Stimulated activated naive CD8-positive, alpha-beta T cell treated with anti-CD3 and anti-CD28 coated beads, Interleukin-15, Interleukin-2, amounts not matched to agents 100 ng/mL and 50 ng/mL, for 24 hours (primary cell): ENCODE measurements around the gene TMEM147.

ENCODE experiments used
- H3K27ac Mint-ChIP-seq: one replicate; pipeline ENCODE4 v1.8.0; 2021; ENCODE audit warnings: mild to moderate bottlenecking, mixed read lengths
- H3K27me3 Mint-ChIP-seq: one replicate; pipeline ENCODE4 v1.8.0; 2021; ENCODE audit warnings: mixed read lengths
- H3K36me3 Mint-ChIP-seq: one replicate; pipeline ENCODE4 v1.8.0; 2021; ENCODE audit warnings: low read depth, mixed read lengths
- H3K4me1 Mint-ChIP-seq: one replicate; pipeline ENCODE4 v1.8.0; 2021; ENCODE audit warnings: low read depth, mixed read lengths
- H3K4me3 Mint-ChIP-seq: one replicate; pipeline ENCODE4 v1.8.0; 2021; ENCODE audit warnings: mild to moderate bottlenecking, mixed read lengths
- H3K9me3 Mint-ChIP-seq: one replicate; pipeline ENCODE4 v1.8.0; 2021; ENCODE audit warnings: mixed read lengths

The TMEM147 gene

DNA sequence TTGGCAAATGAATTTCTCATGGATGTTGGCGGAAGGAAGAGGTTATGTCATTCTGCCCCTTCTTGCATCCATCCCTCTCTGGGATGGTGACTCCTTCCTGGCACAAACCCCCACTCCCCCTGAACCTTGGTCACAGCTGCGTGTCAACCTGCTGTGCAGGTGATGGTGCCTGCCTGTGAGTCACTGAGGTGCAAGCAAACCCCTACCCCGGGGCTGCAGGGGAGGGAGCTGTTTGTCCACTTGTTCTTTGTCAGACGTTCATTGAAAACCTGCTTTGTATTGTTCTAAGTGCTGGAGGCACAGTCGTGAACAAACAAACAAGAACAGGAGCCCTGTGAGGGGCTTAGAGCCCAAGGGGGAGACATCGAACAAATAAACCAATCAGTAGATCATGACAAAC is 14.1 kb upstream of the TMEM147 start:
- H3K4me1 Mint-ChIP-seq = peaks cover 19% of the 10 kb centered on the region
- no peaks in the 10 kb centered on the region for H3K36me3 Mint-ChIP-seq
- H3K27me3 Mint-ChIP-seq = peaks cover 25% of the 10 kb centered on the region
- no peak overlapping the region for H3K27ac Mint-ChIP-seq
- no peak overlapping the region for H3K4me3 Mint-ChIP-seq
- H3K9me3 Mint-ChIP-seq = no peaks in the 10 kb centered on the region

DNA sequence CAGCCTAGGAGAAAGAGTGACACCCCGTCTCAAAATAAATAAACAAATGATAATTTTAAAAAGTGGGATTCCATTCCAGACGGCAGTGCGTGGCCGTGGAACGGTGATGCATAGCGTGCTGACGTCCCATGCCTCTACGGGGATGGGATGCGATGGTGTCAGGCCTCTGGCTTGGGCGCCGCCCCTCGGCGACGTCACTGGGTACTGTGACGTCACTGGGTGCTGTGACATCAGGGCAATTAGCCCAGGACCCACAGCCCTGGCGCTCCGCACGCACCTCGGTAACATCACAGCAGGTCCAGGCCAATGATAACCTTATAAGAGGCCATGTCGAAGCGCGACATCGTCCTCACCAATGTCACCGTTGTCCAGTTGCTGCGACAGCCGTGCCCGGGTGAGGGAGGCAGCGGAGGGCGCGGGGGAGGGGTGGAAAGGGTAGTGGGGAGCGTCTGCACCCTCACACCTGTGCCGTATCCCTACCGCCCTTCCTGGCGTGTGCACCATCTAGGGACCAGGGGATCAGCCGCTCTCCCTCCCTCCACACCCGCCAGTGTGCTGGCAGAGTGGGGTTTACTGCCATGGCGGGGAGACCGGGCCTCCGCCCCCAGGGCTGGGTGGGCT is 12.1 kb upstream of the TMEM147 start, which contains the start of gene GAPDHS:
Gene GAPDHS, plus strand, starts transcription at position 256 of the 621 bp plus-strand sequence. Its CDS starts 72 bp downstream, at position 328.
- H3K9me3 Mint-ChIP-seq = no peaks in the 10 kb centered on the region
- peaks cover 19% of the 10 kb centered on the region for H3K4me1 Mint-ChIP-seq
- H3K36me3 Mint-ChIP-seq = no peaks in the 10 kb centered on the region
- H3K4me3 Mint-ChIP-seq = peak within 1 kb of the TSS; percentile 28
- H3K27me3 Mint-ChIP-seq = peaks cover 20% of the 10 kb centered on the region
- H3K27ac Mint-ChIP-seq = no peak within 1 kb of the TSS

DNA sequence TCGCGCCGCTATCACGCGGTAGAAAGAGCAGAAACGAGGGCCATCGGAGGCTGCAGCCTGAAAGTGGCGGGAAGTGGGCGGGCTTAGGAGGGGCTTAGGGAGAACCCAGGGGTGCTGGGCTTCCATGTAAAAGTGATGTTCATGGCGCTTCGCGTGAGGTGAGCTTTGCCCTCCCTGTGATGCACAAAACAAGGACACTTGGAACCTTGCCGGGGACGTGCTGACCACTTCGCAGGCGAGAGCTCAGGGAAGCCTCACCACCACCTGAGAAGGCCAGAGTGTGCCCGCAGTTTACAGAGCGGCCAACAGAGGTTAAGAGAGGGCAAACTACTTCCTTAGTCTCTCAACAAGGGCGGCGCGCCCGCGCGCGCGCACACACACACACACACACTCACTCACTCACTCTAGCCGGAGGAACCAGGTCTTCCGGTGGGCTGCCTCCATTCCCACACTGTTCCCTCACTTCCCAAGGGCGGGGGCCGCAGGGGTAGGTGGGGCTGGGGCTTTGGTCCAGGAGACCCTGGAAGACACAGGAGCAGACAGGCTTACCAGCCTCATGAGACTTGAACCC is 11.5 kb upstream of the TMEM147 start:
- H3K27me3 Mint-ChIP-seq = peaks cover 14% of the 10 kb centered on the region
- peaks cover 19% of the 10 kb centered on the region for H3K4me1 Mint-ChIP-seq
- H3K27ac Mint-ChIP-seq = no peak overlapping the region
- no peaks in the 10 kb centered on the region for H3K36me3 Mint-ChIP-seq
- H3K9me3 Mint-ChIP-seq = no peaks in the 10 kb centered on the region
- H3K4me3 Mint-ChIP-seq = peak overlapping the region; percentile 28

DNA sequence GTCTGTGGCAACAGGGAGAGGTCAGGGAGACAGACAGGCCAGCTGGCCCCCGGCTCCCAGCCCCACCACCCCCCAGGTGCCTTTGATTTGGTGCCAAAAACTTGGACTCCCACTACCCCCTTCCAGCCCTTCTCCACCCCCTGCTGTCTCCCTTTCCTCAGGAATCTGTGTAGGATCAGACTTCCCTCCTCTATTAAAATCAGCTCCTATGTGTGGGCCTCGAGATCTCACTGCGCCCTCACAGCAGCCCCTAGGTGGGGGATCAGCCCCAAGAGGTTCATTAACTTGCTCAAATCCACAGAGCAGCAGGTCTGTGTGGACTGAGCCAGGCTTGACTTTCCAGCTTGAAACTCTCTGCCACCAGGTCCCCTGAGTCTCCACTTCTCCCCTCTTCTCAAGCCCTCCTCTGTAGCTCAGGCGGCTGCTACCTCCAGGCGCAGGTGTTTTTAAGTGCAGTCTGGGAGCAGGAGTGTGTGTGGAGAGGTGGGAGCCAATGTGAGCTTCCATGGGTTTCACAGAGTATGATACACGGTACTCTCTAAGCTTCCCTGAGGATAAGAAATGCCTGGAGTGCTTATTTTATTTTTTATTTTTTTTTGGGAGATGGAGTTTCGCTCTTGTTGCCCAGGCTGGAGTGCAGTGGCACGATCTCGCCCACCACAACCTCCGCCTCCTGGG is 10.5 kb upstream of the TMEM147 start:
- no peak overlapping the region for H3K4me3 Mint-ChIP-seq
- H3K27ac Mint-ChIP-seq = no peak overlapping the region
- H3K36me3 Mint-ChIP-seq = no peaks in the 10 kb centered on the region
- H3K27me3 Mint-ChIP-seq = peaks cover 8% of the 10 kb centered on the region
- H3K9me3 Mint-ChIP-seq = no peaks in the 10 kb centered on the region
- H3K4me1 Mint-ChIP-seq = peaks cover 19% of the 10 kb centered on the region

DNA sequence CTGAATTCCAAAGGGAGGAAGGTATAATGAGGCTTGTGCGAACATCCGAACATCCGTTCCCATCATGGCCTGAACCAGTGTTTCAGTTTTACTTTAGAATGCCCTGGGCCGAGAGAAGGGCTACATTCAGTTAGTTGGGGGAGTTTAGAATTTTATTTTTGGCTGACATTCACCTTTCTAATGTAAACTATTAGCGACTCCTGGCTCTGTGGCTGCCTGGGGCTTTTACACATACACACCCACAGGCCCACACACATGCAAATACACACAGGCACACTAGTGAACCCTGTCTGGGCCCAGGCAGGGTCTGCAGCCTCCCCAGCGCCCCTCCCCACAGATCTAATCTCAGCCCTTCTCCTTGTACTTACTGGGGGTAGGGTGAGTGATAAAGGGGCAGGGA is 6.1 kb upstream of the TMEM147 start:
- Mint-ChIP-seq H3K27ac (no peak overlapping the region), H3K4me1 (peaks cover 4% of the 10 kb centered on the region), H3K36me3 (peaks cover 21% of the 10 kb centered on the region), H3K4me3 (no peak overlapping the region), H3K27me3 (peaks cover 3% of the 10 kb centered on the region), H3K9me3 (no peaks in the 10 kb centered on the region)

DNA sequence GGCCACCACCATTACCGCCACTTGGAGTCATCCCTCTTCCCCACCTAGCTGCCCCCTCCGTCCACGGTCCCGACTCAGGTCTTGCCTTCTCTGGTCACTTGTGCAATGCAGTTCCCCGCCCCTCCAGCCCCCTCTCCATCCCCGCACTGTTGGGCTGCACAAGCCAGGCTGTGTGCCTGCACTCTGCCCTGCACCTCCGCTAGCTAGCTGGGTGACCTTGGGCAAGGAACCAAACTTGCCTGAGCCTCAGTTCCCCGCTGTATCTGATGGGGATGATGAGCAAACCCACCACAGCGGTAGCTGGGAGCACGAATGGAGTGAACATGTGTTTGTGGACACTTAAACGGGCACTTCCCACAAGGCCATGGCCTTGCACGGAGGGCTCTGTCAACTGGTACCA is 5.6 kb upstream of the TMEM147 start:
- no peak overlapping the region for H3K4me3 Mint-ChIP-seq
- peaks cover 26% of the 10 kb centered on the region for H3K36me3 Mint-ChIP-seq
- H3K27me3 Mint-ChIP-seq = peaks cover 2% of the 10 kb centered on the region
- peaks cover 10% of the 10 kb centered on the region for H3K4me1 Mint-ChIP-seq
- no peaks in the 10 kb centered on the region for H3K9me3 Mint-ChIP-seq
- no peak overlapping the region for H3K27ac Mint-ChIP-seq

DNA sequence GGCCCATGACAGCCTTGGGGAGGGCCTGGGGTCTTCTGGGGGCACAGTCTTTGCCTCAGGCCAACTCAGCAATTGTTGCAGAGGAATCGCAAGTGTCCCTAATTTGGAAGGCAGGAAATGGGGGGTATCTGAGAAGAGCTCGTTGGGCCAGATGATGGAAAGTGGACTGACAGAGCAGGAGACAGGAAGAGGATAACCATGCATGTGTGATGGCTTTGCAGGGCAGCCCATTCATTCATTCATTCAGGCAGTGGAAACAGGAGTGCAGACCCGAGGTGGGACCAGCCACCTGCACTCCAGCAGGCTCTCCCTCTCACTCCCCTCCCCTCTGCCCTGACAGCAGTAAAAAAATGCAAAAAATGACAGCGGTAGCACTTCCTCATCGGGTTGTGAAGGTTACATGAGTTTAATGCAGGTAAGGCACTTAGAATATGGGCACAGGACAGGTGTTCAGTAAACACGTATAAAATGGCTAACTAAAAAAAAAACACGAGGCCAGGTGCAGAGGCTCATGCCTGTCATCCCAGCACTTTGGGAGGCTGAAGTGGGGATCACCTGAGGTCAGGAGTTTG is 5.0 kb upstream of the TMEM147 start:
- H3K36me3 Mint-ChIP-seq = peaks cover 27% of the 10 kb centered on the region
- no peaks in the 10 kb centered on the region for H3K9me3 Mint-ChIP-seq
- H3K27me3 Mint-ChIP-seq = no peaks in the 10 kb centered on the region
- no peak overlapping the region for H3K4me3 Mint-ChIP-seq
- H3K4me1 Mint-ChIP-seq = peaks cover 11% of the 10 kb centered on the region
- H3K27ac Mint-ChIP-seq = peak overlapping the region; percentile 9

DNA sequence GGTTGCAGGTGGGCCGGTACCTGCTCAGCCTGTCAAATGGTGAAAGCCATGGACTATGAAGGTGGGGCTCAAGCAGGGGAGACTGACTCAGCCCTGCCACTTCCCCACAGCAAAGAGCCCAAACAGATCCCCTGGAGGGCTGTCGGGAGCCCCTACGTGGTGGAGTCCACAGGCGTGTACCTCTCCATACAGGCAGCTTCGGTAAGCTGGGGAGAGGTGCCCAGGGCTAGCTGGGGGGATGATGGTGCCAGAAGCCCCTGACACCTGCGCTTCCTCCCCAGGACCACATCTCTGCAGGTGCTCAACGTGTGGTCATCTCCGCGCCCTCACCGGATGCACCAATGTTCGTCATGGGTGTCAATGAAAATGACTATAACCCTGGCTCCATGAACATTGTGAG is 3.2 kb upstream of the TMEM147 start:
- Mint-ChIP-seq H3K9me3 (no peaks in the 10 kb centered on the region), H3K4me3 (no peak overlapping the region), H3K36me3 (peaks cover 31% of the 10 kb centered on the region), H3K4me1 (peaks cover 26% of the 10 kb centered on the region), H3K27ac (no peak overlapping the region), H3K27me3 (no peaks in the 10 kb centered on the region)

DNA sequence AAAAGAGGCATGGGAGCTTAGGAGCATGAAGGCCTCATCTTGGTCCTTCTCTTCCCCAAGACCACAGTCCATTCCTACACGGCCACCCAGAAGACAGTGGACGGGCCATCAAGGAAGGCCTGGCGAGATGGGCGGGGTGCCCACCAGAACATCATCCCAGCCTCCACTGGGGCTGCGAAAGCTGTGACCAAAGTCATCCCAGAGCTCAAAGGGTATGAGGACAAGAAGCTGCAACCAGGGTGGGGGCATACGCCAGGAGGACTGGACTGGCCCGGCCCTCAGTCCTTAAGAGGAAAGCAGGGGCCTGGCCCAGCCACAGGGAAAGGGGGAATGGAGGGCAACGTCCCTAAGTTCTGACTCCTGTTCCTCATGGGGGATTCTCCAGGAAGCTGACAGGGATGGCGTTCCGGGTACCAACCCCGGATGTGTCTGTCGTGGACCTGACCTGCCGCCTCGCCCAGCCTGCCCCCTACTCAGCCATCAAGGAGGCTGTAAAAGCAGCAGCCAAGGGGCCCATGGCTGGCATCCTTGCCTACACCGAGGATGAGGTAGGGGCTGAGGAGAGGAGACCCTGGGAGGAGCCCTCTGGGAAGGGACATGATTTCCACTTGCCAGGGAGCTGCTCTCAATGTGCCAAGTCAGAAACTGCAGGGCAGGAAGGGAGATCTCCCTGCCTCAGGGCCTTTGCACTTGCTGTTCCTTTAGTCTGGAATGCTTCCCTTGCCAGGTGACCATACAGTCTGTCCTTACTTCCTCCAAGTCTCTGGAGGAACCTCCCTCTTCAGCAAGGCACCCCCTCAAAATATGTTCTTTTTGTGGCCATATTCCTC is 1.9 kb upstream of the TMEM147 start:
- Mint-ChIP-seq H3K4me3 (peak overlapping the region; percentile 97), H3K4me1 (peaks cover 31% of the 10 kb centered on the region), H3K27me3 (no peaks in the 10 kb centered on the region), H3K27ac (peak overlapping the region; percentile 83), H3K36me3 (peaks cover 40% of the 10 kb centered on the region), H3K9me3 (no peaks in the 10 kb centered on the region)

DNA sequence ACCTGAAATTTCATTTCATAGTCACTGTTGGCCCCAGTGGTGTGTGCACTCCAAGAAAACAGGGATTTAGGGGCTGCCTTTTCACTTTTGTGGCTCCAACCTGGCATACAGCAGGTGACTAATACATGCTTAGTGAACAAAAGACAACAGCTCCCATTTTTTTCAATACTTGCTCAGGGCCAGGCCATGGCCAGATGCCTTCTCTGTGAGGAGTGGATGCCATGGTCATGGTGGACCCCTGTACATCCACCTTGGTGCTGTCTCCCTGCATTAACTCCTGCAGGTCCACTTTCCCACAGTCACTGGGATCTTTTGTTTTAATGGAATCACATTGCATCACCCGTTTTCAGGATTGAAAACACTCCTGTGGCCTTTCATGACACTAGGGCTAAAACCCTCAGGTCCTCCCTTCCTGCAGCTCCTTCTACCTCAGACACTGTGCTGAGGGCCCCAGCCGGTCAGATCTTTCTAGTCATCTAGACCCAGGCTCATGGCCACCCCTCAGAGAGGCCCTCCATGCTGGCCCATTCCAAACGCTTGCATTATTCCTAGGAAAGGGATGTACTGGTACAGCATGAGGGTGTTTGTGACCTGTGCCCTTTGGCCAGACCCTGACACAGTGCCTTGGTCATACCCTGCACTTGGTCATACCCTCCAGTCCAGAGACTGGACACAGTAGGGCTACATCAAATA is 1.2 kb upstream of the TMEM147 start:
- H3K27me3 Mint-ChIP-seq = no peaks in the 10 kb centered on the region
- peak overlapping the region; percentile 97 for H3K4me3 Mint-ChIP-seq
- H3K4me1 Mint-ChIP-seq = peaks cover 34% of the 10 kb centered on the region
- no peaks in the 10 kb centered on the region for H3K9me3 Mint-ChIP-seq
- peaks cover 41% of the 10 kb centered on the region for H3K36me3 Mint-ChIP-seq
- peak overlapping the region; percentile 83 for H3K27ac Mint-ChIP-seq

DNA sequence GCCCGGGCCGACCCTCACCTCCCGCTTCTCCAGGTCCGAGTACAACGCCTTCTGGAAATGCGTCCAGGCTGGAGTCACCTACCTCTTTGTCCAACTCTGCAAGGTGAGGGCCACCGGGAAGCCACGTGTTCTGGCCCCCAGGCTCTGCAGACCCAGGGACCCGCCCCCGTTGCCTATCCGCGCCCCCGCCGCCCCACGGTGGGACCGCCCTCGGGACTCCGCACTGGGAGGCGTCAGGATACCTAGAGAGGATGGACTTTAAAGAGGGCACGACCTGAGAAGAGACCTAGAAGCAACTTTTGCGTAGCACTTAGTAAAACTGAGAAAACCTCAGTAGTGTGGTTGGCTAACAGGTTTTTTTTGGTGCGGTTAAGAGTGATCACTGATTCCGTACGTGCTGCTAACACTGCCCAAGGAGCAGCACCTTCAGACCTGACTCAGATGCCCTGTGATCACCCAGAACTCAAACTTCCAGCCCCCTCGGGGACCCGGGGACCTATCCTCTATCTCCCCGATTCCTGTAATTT is 492 bp downstream of the TMEM147 start:
- H3K27ac Mint-ChIP-seq = peak overlapping the region; percentile 96
- H3K4me1 Mint-ChIP-seq = peaks cover 34% of the 10 kb centered on the region
- no peaks in the 10 kb centered on the region for H3K27me3 Mint-ChIP-seq
- H3K36me3 Mint-ChIP-seq = peaks cover 38% of the 10 kb centered on the region
- H3K4me3 Mint-ChIP-seq = peak overlapping the region; percentile 97
- H3K9me3 Mint-ChIP-seq = no peaks in the 10 kb centered on the region

DNA sequence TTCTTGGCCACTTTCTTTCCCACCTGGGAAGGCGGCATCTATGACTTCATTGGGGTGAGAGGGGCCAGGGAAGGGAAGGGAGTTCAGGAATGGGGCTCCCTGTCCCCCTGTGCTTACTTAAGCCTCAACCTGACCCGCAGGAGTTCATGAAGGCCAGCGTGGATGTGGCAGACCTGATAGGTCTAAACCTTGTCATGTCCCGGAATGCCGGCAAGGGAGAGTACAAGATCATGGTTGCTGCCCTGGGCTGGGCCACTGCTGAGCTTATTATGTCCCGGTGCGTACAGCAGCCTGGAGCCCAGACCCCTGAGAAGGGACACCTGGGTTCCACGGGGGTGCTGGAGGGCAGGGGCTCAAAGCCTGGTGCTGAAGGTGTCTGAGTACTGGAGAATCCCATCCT is 1.1 kb downstream of the TMEM147 start:
- Mint-ChIP-seq H3K36me3 (peaks cover 39% of the 10 kb centered on the region), H3K27me3 (no peaks in the 10 kb centered on the region), H3K4me3 (peak overlapping the region; percentile 97), H3K9me3 (no peaks in the 10 kb centered on the region), H3K4me1 (peaks cover 34% of the 10 kb centered on the region), H3K27ac (peak overlapping the region; percentile 96)

DNA sequence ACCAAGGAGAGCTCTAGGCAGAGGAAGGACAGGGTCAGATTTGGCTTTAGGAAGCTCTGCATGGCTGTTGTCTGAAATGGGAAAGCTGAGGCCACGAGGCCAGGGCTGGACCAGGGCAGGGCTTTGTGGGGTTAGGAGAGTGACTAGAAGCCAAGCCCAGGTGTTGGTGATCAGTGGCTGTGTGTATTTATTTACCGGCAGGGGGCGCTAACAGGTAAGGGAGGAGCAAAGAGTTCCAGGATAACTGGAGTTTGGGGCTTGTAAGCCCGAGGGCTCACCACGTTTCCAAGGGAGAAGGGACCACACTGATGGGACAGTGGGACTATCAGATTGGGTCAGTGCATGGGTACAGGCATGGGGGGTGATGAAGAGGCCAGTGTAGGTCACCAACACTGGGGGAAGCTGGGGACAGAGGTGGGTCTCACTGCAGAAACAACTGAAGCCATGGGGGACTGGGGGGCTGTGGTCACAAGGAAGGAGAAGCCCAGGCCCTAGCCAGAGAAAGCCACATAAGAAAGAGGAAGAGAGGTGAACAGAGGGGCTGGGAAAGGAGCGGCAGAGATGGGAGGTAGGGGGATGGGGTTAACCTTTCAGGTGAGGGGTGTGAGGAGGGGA is 3.9 kb downstream of the TMEM147 start:
- Mint-ChIP-seq H3K9me3 (no peaks in the 10 kb centered on the region), H3K4me1 (peaks cover 30% of the 10 kb centered on the region), H3K27ac (no peak overlapping the region), H3K27me3 (no peaks in the 10 kb centered on the region), H3K4me3 (no peak overlapping the region), H3K36me3 (peaks cover 27% of the 10 kb centered on the region)
